ENCODE results near the gene ANXA3.

GRCh38 chr4:78603384-78603783 is 51.8 kb downstream of the ANXA3 start:
- TF ChIP-seq POLR2A (IDR thresholded peaks at IDR 0.05; ENCODE audit: low read length) (no peak), GATA1 (IDR thresholded peaks at IDR 0.05; ENCODE audit: low read depth, low read length) (no peak)

Measured in erythroblast (primary cell).